Measurements from ENCODE around the gene MTFMT. TPM values are rescaled to one million over a fixed set of nuclear protein-coding genes. Genes with fewer than 3 reads are reported as not detected.

Gene MTFMT
- total and polyA plus RNA-seq, 2 experiments from 2014 or later: 19.0 to 36.0 TPM

GRCh38 chr15:64981812-64982431, 47.5 kb downstream of the MTFMT start (continued):
- TF ChIP-seq ZNF462 (CRISPR knock-in tag; IDR thresholded peaks at IDR 0.05) (no peak), ETS1 (IDR thresholded peaks at IDR 0.05) (no peak), POLR2AphosphoS5 (IDR thresholded peaks at IDR 0.05; ENCODE audit: low read depth) (no peak), ZNF114 (CRISPR knock-in tag; IDR thresholded peaks at IDR 0.05) (no peak), REST (IDR thresholded peaks at IDR 0.05; ENCODE audit: unreplicated experiment) (no peak)
- TF ChIP-seq, protein P1, sequence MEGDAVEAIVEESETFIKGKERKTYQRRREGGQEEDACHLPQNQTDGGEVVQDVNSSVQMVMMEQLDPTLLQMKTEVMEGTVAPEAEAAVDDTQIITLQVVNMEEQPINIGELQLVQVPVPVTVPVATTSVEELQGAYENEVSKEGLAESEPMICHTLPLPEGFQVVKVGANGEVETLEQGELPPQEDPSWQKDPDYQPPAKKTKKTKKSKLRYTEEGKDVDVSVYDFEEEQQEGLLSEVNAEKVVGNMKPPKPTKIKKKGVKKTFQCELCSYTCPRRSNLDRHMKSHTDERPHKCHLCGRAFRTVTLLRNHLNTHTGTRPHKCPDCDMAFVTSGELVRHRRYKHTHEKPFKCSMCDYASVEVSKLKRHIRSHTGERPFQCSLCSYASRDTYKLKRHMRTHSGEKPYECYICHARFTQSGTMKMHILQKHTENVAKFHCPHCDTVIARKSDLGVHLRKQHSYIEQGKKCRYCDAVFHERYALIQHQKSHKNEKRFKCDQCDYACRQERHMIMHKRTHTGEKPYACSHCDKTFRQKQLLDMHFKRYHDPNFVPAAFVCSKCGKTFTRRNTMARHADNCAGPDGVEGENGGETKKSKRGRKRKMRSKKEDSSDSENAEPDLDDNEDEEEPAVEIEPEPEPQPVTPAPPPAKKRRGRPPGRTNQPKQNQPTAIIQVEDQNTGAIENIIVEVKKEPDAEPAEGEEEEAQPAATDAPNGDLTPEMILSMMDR (conservative IDR thresholded peaks at IDR 0.05; ENCODE audit: low read depth in 2 of 2): no peak
